ENCODE results near the gene GNAL. TPM values are rescaled to one million over a fixed set of nuclear protein-coding genes. Genes with fewer than 3 reads are reported as not detected.

Gene GNAL
- total RNA-seq, 1 experiment from 2014 or later = 0.06 TPM

DNA sequence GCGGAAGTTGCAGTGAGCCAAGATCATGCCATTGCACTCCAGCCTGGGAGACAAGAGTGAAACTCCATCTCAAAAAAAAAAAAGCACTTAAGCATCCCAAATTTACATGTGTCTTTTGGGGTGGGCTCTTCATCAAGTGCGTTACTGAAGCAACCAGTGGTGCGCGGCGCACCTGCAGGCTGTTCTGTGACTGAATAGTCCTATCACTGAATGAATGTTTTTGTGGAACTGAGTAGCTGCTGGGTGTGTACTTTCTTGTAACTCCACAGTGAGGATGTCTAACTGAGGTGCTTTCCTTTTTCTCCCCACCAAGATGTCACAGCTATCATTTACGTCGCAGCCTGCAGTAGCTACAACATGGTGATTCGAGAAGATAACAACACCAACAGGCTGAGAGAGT lies 179.2 kb downstream of the GNAL start:
- TF ChIP-seq CTCF (conservative IDR thresholded peaks at IDR 0.05; ENCODE audit: low read depth, low read length) = no peak
- TF ChIP-seq EZH2 (IDR thresholded peaks at IDR 0.05; ENCODE audit: borderline replicate concordance, low read depth, low read length, poor library complexity, severe bottlenecking) = no peak
- no peaks in the 10 kb centered on the region for H3K4me1 ChIP-seq (ENCODE audit: insufficient read depth, low read length, poor library complexity, severe bottlenecking)

GRCh38 chr18:11871501-11871900 lies 182.4 kb downstream of the GNAL start:
- H3K27me3 ChIP-seq (replicated peaks; ENCODE audit: insufficient read depth, low read depth, low read length, poor library complexity) = peaks cover 15% of the 10 kb centered on the region
- no peak overlapping the region for H3K27ac ChIP-seq (ENCODE audit: low read depth, low read length, poor library complexity, severe bottlenecking)
- no peaks in the 10 kb centered on the region for H3K36me3 ChIP-seq (ENCODE audit: insufficient read depth, low read length, poor library complexity, severe bottlenecking)
- POLR2A ChIA-PET (ENCODE audit: low non-redundant PET) = no interaction called here
- intact Hi-C loops (cut with micrococcal nuclease; ENCODE audit: unreplicated experiment) = loop anchor here (5.0 to 10.0 kb wide), 2 partner anchors 139 to 217 kb away; no protein-coding TSS in a partner anchor
- DNase-seq (ENCODE audit: low spot score) = no peak
- H3K4me3 ChIP-seq (ENCODE audit: low read depth, low read length, poor library complexity, severe bottlenecking) = no peak overlapping the region
- no TSS peak for BruUV-seq (replicated peaks)
- H3K4me1 ChIP-seq (ENCODE audit: insufficient read depth, low read length, poor library complexity, severe bottlenecking) = no peaks in the 10 kb centered on the region
- no peaks in the 10 kb centered on the region for H3K9me3 ChIP-seq (ENCODE audit: low read depth, low read length, poor library complexity, severe bottlenecking)
- CTCF ChIA-PET = no interaction called here
- no peak for TF ChIP-seq CTCF (conservative IDR thresholded peaks at IDR 0.05; ENCODE audit: low read depth, low read length)
- TF ChIP-seq EZH2 (IDR thresholded peaks at IDR 0.05; ENCODE audit: borderline replicate concordance, low read depth, low read length, poor library complexity, severe bottlenecking) = no peak

More for the DNA sequence above, 179.2 kb downstream of the GNAL start:
- POLR2A ChIA-PET (ENCODE audit: low non-redundant PET) = no interaction called here
- Histone ChIP-seq H3K4me3 (ENCODE audit: low read depth, low read length, poor library complexity, severe bottlenecking) (no peak overlapping the region), H3K27me3 (replicated peaks; ENCODE audit: insufficient read depth, low read depth, low read length, poor library complexity) (peaks cover 15% of the 10 kb centered on the region), H3K27ac (ENCODE audit: low read depth, low read length, poor library complexity, severe bottlenecking) (no peak overlapping the region), H3K36me3 (ENCODE audit: insufficient read depth, low read length, poor library complexity, severe bottlenecking) (no peaks in the 10 kb centered on the region), H3K9me3 (ENCODE audit: low read depth, low read length, poor library complexity, severe bottlenecking) (no peaks in the 10 kb centered on the region)
- DNase-seq (ENCODE audit: low spot score) = no peak
- intact Hi-C loops (cut with micrococcal nuclease; ENCODE audit: unreplicated experiment) = no loop called here
- CTCF ChIA-PET = no interaction called here
- no TSS peak for BruUV-seq (replicated peaks)

DNA sequence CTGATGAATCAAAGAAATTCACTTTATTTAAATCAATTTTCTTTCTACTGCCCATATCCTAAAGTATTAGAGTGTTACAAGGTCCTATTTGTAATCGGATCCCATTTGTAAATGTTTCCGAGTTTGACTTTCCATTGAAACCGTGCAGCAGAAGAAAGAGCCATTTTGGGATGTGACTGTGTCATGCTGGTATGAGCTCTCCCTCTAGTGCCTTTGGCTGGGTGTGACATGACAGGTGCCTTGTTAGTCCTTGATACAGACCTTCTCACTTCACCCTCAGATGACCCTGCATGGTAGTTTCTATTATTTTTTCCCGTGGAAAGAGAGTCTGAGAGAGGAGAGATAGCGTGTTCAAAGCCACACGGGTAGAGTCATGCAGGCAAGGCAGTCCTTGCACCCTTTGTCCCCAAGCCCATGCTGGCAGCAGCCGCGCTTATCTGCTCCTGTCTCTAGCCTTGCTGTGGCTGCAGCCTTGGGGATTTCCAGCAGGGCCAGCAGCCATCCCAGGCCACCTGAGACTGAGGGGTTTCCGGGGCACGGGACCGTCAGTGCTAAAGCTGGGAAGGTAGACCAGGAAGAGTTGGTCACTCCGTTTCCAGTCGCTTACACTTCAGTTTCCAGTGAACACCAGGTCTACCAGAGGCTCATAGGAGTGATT lies 183.5 kb downstream of the GNAL start:
- ChIA-PET POLR2A (ENCODE audit: low non-redundant PET) (no interaction called here), CTCF (no interaction called here)
- Histone ChIP-seq H3K36me3 (ENCODE audit: insufficient read depth, low read length, poor library complexity, severe bottlenecking) (no peaks in the 10 kb centered on the region), H3K4me1 (ENCODE audit: insufficient read depth, low read length, poor library complexity, severe bottlenecking) (no peaks in the 10 kb centered on the region), H3K4me3 (ENCODE audit: low read depth, low read length, poor library complexity, severe bottlenecking) (no peak overlapping the region), H3K27me3 (replicated peaks; ENCODE audit: insufficient read depth, low read depth, low read length, poor library complexity) (peaks cover 15% of the 10 kb centered on the region), H3K27ac (ENCODE audit: low read depth, low read length, poor library complexity, severe bottlenecking) (no peak overlapping the region), H3K9me3 (ENCODE audit: low read depth, low read length, poor library complexity, severe bottlenecking) (no peaks in the 10 kb centered on the region)
- intact Hi-C loops (cut with micrococcal nuclease; ENCODE audit: unreplicated experiment) = loop anchor here (5.0 to 10.0 kb wide), 2 partner anchors 140 to 218 kb away; no protein-coding TSS in a partner anchor
- no TSS peak for BruUV-seq (replicated peaks)
- TF ChIP-seq CTCF (conservative IDR thresholded peaks at IDR 0.05; ENCODE audit: low read depth, low read length) = peak; percentile 57
- no peak for TF ChIP-seq EZH2 (IDR thresholded peaks at IDR 0.05; ENCODE audit: borderline replicate concordance, low read depth, low read length, poor library complexity, severe bottlenecking)
- peak; percentile 33 for DNase-seq (ENCODE audit: low spot score)

Data from A673 (cell line).